Measurements from ENCODE around the gene TRAF6. TPM values are rescaled to one million over a fixed set of nuclear protein-coding genes. Genes with fewer than 3 reads are reported as not detected.
"Not testable (repeated sequence)": the region's sequence is repeated elsewhere in the genome, so short reads cannot be mapped to it uniquely, and the experiment has no call there.

The TRAF6 gene
- polyA plus RNA-seq, 1 donor: 19.2 TPM

DNA sequence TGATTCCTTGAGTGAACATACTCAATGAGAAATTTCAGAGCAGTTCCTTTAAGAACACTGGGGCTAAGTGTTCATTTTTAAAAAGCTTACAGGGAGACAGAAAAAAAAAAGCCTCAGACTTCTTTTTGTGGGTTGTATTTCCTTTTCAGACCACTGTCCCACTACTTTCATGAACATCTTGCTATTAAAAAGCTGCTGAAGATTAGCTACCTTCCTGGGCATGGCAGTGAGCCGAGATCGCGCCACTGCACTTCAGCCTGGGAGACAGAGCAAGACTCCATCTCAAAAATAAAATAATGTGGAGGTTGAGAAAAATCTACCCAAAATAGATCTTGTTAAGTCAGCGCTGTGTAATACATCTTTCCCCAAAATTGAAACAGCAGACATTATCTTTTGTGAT, 10.8 kb downstream of the TRAF6 start:
- no peak for DNase-seq

DNA sequence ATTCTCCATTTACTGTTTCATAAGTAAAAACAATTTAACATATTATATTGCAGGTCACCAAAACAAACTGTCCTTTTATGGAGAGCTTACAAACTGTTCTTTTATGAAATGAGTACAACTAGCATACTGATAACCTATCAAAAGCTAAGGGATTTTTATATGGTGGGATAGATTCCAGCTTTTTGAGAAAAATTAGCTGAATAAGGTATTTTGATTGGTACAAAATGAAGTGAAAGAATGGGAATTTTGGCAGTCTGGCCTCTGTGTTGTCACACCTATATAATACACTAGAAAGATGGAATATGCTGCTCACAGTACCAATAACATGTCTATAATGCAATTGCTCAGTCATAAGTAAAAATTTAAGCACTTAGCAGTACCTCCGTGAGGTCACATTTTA, 11.4 kb downstream of the TRAF6 start:
- DNase-seq: no peak

- no peak for DNase-seq
These were observed 16.7 kb downstream of the TRAF6 start for GRCh38 chr11:36493332-36493731.

GRCh38 chr11:36492724-36493304, 17.3 kb downstream of the TRAF6 start:
- DNase-seq: no peak

GRCh38 chr11:36490026-36490806, 19.9 kb downstream of the TRAF6 start:
- no peak for DNase-seq

GRCh38 chr11:36488096-36488495, 22.0 kb downstream of the TRAF6 start:
- no peak for DNase-seq

DNA sequence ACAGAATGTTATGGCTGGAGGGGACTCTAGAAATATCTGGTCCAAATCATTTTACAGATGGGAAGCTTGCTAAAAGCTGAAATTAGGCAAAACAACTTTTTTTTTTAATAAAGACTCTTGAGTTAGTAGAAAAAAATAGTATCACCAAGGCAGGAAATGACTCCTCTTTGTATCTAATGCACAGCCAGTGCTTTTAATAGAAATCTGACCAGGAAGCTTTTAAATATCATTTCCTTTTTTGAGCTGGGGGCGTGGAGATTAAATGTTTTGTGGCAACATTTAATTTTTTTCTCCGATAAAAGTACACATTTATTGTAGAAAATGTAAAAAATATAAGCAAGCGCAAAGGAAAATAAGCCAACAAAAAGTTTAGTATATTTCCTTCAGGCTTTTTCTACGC, 22.5 kb downstream of the TRAF6 start:
- no peak for DNase-seq

DNA sequence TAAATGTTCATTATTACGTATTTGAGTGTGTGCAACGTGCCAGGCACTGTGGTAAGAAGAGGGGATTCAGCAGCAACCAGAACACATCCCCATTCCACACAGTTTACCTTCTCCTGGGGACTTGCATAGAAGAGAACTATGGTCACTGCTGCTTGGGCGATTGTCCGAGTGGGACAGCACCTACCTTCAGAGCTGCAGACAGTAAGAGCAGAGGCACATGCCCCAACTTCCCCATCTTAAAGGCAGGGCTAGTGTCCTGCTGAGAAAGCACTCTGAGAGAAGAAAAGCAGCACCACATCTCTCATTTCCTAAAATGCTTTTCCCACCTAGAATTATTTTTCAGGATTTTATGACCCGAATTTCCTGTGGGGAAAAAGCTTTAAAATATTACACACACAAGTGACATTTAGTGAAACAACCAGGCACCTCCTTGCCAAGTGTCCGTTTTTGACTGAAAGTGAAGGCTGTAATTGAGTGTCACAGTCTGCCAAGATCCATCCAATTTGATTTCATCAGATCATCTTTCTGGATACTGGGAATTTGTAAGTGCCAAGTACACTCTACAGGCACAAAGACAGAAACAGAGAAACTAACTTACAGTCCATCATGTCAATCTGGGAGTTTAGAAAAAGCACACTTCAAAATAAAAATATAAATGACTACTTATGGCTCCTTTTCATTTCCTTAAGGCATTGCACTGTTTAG, 24.6 kb downstream of the TRAF6 start:
- no peak for DNase-seq

DNA sequence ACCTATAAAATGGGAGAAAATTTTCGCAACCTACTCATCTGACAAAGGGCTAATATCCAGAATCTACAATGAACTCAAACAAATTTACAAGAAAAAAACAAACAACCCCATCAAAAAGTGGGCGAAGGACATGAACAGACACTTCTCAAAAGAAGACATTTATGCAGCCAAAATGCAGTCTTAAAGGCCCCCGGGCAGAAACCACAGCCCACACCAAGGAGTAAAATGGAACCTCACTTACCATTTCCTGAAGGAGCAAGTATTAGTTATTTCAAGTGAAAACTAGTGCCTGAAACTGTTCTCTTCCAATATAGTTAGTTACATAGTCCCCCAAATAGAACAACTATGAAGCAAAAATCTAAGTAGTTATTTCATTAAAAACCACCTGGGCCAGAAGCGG, 27.0 kb downstream of the TRAF6 start:
- not testable (repeated sequence) for DNase-seq

- DNase-seq: no peak
These were observed 29.2 kb downstream of the TRAF6 start for GRCh38 chr11:36480833-36481232.

DNA sequence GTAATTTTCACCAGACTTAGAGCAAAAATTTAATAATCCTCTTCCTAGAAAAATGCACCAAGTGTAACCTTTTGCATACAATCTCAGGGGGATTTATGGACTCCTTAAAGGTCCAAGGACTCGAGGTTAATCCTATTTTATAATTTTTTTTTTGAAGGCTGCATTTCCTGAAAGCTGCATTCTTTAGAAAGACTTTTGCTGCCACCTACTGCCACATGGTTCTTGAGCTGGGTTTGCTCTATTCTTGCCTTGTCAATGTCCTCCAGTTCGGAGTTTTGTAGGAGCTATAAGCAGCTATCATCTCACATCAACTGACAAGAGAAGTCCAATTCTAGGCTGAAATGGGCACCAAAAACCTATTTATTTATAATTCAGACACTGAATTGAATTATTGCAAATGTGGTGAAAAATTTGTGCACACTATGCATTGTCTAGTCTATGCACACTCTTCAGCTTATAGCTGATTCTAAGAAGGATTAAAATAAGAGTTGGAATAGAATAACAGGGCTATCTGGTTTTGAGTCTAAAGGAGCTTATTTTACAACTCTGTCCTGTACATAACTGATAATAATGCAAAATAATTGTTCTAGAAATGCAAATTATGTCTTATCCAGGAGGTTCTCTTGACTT, 31.3 kb downstream of the TRAF6 start:
- DNase-seq: peak; percentile 68

- no peak for DNase-seq
These were observed 34.9 kb downstream of the TRAF6 start for GRCh38 chr11:36475192-36475591.

DNA sequence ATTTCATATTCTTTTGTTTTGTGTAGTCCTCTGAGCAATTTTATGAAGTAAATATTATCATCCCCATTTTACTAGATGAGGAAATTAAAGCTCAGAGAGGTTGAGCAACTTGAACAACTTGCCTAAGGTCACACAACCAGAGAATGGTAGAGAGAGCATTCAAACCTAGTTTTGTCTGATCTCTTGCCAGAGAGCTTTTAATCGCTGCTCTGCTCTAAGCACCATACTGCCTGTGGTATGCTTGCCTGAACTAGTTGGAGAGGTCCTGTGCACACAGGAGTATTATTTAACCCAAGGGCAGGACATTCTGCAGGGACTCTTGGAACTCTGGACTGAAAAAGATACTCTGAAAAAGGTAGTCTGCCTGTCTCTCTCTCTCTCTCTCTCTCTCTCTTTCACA, 38.5 kb downstream of the TRAF6 start:
- DNase-seq: no peak

GRCh38 chr11:36469881-36470802, 39.9 kb downstream of the TRAF6 start:
- DNase-seq: no peak

- DNase-seq: no peak
These were observed 41.0 kb downstream of the TRAF6 start for GRCh38 chr11:36469063-36469462.

GRCh38 chr11:36467916-36468315, 42.2 kb downstream of the TRAF6 start:
- DNase-seq: no peak

- no peak for DNase-seq
These were observed 43.1 kb downstream of the TRAF6 start for GRCh38 chr11:36467012-36467411.

- DNase-seq: no peak
These were observed 44.5 kb downstream of the TRAF6 start for GRCh38 chr11:36465449-36466163.

DNA sequence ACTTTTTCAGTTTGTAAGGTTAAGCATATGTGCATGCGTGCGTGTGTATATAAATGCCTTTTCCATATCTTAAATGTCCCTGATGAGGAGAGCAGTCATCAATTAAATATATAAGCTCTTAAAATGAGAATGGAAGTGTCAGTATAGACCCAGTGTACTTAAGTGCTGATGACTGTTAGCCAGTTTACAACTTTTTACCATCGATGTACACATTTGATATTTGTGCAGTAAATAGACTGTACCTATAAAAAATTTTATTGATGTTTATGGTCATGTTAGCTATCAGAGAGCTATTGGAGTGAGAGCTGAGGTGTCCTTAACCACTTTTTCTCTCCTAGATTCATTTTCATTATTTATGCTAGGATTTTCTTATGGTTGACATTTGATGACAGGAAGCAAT, 45.4 kb downstream of the TRAF6 start:
- DNase-seq: no peak

DNA sequence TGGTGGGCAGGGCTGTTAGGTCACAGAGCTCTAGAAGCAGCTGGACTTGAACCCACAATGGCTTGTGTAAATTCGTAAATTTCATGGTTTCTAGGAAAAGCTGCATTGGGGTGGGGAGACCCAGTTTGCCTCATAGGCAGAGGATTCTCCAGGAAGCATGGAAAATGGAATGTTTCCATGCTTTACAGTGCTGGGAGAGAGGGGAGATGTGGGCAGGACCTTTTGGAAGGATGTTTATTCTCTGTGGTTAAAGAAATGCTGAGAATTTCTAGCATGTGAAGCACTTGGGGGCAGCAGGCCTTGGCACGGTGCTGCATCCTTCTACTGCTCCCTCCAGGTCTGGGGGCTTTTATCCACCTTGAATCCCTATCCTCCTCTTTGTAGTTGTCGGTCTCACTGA, 46.3 kb downstream of the TRAF6 start:
- DNase-seq: no peak

GRCh38 chr11:36462321-36462720, 47.8 kb downstream of the TRAF6 start:
- DNase-seq: no peak

Data from left kidney (tissue), 2 donors.